Middle frontal gyrus (tissue), 1 donor: ENCODE data around the gene RPL38.
A peak's percentile ranks its signal among the peaks of the same experiment; 100 is the strongest.
"Not testable (repeated sequence)": the region's sequence is repeated elsewhere in the genome, so short reads cannot be mapped to it uniquely, and the experiment has no call there.

Source experiments
- DNase-seq: peaks from one replicate; pipeline ENCODE4 v3.0.0-alpha.2; 2015; ENCODE audit warnings: low spot score; ENCODE audit errors: extremely low spot score

RPL38 gene

DNA sequence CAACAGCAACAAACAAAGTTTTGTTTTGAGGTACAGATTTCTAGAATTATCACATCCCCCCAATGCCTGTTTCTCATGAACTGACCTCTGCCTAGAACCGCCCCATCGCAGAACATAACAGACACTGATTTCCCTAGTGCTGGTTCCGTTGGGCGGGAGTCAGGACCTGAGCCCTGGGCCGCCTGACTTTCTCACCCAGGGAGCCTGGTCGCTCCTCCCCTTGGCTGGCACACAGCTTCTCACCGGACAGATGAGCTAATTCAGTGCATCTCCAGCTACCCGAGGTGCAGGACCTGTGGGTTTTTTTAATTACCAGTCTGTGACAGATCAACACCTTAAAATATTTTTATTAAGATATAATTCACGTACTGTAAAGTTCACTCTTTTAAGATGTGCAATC lies 20.1 kb upstream of the RPL38 start:
- DNase-seq: no peak

DNA sequence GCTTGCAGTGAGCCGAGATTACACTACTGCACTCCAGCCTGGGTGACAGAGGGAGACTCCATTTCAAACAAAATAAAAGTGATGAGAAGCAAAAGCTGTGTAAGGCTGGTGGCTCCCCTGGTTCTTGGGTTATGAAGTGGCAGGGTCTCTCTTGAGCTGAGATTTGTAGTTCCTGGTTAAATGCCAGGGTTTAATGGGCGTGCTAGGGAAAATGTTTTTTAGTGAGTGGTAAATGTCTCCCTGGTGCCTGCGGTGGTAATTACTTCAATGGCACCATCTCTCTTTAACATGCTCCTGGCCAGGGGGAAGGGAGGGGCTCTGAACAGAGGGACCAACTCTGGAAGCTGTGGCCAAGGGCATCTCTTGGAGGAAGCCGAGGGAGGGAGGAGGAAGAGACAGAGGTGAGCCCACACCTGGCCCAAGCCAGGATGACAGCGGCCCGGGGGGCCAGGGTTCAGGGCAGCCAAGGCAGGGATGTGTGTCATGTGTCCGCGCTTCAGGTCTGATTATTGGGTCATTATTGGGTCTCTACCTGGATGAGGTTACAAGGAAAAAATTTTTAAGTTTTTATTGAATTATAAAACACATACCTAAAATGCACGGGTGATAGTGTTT lies 17.8 kb upstream of the RPL38 start:
- DNase-seq: no peak

DNA sequence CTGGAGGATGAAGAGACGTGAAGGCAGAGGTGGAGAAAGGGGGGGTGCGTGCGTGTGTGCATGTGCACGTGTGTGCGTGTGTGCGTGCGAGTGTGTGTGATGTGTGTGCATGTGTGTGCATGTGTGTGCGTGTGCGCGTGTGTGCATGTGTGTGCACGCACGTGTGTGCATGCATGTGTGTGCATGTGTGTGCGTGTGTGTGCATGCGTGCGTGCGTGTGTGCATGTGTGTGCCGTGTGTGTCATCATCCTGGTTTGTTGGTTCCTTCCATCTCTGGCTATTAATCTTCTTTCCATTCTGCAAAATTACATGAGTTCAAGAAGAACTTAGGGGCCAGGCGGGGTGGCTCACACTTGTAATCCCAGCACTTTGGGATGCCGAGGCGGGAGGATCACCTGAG lies 17.0 kb upstream of the RPL38 start:
- no peak for DNase-seq

DNA sequence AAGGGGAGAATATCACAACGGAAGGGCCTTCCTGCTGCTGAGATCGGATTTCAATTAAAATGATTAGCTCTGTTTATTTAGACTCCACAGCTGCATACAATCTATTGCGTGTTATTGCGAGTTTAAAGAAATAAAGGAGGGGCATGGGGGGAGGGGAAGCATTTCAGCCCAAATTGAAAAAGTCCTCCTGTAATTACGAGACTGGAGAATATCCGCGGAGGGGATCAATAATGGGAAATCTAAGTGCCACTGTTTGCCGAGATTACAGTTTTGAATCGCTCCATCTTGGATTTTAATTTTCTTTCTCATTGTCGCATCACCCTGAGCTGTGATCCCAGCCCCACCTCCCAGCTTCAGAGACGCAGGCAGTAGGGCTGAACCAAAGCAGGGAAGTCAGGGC lies 15.7 kb upstream of the RPL38 start:
- DNase-seq: no peak

DNA sequence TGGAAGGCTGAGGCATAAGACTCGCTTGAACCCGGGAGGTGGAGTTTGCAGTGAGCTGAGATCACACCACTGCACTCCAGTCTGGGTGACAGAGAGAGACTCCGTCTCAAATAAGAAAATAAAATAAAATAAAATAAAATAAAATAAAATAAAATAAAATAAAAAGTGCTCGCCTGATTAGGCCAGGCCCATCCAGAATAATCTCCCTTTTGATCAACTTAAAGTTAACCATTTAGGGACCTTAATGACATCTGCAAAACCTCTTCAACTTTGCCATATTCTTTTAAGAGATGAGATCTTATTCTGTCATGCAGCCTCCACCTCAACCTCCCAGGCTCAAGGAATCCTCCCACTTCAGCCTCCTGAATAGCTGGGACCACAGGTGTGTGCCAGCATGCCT lies 14.8 kb upstream of the RPL38 start:
- DNase-seq: not testable (repeated sequence)

DNA sequence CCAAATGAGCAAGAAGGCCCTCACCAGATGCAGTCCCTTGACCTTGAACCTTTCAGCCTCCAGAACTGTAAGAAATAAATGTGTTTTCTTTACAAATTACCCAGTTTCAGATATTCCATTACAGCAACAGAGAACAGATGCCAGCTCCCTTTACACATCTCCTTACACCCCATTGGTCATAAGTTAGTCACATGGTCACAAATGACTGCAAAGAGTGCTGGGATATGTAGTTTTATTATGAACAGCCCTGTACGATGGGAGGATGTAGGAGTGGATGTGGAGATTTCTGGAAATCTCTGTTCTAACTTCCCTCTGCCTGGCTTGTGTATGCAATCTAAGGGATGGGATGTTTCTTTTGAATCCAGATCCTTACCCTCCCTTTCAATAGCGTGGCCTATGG lies 13.3 kb upstream of the RPL38 start:
- peak; percentile 51 for DNase-seq

DNA sequence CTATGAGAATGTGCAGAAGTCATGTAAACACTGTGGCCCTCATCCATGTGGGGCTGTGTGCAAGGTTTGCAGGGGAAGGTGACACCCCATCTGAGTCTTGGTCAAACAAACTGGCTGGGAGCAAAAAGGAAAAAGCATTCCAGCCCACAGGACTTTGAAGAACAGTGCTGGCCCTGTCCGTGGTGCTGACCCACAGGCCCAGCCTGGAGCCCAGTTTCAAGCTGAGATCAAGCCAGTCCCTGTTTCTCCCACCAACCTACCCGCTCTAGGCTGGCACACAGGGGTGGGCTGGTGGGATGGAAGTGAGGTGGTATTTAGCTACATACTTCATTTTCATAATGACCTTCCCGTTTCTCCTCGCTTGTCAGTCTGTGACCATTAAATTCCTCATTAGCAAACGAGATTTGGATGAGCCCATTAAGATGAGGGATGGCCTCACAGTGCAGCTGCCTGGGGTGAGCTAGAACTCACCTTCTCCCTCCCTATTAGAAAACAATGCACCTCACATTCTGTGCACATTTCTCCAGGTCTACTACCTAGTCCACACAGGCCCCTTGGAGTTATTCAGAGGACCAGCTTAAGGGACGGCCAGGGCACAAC lies 12.6 kb upstream of the RPL38 start:
- no peak for DNase-seq

DNA sequence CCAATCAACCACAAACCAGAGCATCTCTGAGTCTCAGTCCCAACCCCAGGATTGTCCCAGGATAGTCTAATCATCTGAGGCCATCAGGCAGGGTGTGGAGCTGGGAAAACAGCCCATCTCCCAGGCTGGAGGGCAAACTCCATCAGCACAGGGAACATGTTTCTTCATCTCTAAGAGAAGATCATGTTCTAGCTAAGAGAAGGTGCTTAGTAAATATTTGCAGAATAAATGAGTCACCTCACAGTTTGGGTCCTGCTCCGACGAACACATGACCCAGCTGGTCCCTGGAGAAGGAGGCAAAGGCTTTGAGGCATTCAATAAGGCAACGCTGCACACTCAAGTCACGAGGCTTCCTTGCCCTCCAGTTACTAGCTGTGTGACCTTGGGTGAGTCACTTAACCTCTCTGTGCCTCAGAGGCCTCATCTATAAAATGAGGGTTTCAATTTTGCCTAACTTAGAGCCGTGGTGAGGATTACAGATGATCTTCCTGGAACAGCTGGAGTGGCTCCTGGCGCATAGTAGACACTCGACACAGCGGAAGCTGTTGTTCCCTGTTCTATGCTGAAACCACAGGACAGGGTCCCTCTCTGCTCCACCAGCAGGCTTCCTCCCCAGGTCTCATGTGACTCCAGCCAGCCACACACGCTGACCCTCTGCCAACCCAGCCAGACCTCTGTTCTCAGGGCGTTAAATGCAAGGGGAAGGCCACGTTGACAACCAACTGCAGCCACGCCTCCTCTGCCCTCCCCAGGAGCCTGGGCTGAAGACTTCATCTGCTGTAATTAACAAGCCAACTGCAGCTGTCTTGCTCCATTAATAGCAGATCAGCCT lies 10.3 kb upstream of the RPL38 start:
- DNase-seq: no peak

DNA sequence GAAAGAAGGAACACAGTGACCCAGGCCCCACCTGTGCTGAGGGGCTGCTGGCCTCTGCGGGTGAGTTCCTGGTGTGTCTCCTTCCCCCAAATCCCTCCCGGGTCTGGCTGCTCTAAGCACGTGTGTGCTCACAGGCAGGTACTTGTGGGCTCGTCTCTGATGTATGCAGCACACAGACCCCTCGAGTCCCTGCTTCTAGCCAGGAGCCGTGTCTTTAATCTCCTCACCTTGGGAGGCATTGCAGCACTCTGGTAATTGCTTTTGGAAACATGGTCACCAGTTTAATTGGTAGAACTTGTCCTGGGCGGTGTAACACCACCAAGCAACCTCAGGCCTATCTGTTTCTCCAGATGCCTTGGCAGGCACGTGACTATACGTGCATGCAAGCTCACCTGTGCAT lies 8.8 kb upstream of the RPL38 start:
- no peak for DNase-seq

DNA sequence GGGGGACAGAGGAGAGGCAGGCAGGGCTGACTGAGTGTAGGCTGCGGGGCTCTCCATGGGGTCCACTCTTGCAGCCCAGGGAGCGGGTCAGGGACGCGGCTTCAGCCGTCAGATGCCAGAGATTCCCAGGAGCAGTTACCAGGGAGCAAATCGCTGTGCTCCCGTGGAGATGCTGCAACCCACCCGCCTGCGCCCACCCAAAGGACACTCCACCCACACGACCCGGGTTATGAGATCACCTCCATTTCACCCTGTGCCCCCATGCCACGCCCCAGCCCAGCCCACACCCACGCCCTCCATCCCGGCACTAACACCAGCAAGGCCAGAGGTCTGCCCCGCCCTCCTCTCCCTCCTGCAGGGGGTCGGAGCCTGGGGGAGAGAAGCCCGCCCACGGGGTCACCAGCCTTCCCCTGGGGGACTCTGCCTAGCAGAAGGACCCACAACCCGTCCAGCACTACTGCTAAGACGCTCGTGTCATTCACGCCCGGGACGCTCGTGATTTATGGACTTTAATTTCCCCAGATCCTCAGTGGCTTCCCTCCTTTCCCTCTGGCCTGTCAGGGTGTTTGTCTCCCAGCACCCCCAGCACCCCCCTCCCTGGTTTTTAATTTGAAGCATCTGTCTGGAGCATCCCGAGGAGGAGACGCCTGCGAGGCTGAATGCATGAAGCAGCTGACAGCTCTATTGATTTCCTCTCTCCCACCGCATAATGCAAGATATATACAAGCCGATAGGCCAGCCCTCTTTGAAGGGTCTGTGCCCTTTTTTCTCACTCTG lies 6.7 kb upstream of the RPL38 start:
- DNase-seq: no peak

DNA sequence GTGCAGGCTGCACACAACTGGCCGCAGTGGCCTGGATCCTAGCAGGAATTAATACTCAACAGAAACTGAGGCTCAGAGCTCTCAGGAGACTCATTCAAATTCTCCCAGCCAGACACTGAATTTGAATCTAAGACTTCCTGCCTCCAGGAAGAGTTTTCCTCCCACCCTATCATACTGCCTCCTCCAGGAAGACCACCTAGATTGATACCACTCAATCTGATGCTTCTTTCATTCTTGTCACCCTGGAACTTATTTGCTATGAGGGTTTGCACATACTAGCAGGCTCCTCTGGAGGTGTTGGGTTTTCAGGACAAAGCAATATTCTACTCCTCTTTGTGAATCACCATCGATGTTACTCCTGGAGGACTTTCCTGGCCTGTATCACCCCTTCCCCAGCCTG lies 5.7 kb upstream of the RPL38 start:
- DNase-seq: no peak

DNA sequence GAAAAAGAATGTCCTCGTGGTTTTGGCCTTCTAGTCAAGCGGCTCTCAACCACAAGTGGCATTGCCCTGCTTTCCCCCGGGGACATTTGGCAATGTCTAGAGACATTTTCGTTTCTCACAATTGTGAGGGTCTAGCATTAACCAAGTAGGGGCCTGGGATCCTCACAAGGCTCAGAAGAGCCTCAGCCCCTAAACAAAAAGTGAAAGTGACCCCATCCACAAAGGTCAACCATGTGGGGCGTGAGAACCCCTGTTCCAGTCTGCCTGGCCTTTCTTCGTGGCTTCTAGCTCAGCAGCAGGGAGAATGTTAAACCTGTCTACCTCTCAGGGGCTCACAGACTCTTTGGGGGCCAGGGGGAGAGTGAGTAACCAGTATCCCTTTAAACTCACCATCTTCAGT lies 4.8 kb upstream of the RPL38 start:
- DNase-seq: no peak

DNA sequence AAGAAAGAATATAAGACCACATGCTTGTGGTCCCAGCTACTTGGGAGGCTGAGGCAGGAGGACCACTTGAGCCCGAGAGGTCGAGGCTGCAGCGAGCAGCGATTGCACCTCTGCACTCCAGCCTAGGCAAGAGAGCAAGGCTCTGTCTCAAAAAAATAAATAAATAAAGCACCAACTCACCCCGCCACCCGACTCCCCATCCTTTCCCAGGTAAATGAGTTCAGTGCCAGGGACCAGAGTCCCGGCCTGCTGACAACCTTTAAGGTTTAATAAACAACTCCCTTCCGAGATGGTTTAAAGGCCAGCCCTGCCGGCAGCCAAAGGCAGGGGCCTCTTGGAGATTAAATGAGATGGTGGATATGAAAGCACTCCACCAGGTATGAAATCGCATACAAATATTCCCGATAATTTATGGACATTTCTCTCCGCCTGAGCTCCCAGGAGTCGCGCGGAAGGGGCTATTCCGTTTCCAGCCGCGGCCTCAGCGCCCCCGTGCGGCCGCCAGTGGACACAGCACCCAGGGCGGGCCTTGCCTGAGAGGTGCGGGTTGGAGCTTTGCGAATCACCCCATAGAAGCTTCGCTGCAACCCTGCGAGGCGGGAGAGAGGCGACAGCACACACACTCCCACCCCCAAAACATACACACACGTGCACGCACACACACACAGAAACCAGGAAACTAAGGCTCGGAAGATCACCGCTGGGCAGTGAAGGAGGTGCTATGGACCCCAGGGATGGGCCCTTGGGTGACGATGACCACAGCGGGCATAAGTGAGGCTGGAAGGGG lies 4.0 kb upstream of the RPL38 start:
- peak; percentile 38 for DNase-seq

DNA sequence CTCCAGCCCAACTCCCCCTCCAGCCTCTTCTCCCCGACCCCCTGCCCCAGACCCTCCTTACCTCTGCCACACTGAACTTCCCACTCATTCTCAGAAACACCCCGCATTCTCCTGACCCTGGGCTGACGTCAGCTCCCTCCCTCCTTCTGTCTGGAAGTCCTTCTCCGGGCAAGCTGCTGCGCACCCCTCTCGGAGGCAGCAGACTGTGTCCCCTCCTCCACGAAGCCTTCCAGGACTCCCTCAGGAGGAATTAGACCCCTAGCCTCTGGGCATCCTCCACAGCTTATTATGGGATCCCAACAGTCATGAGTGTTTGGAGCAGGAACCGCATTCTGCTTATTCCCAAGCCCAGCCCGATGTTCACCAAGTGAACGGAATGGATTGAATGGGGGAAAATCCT lies 3.4 kb upstream of the RPL38 start:
- no peak for DNase-seq

DNA sequence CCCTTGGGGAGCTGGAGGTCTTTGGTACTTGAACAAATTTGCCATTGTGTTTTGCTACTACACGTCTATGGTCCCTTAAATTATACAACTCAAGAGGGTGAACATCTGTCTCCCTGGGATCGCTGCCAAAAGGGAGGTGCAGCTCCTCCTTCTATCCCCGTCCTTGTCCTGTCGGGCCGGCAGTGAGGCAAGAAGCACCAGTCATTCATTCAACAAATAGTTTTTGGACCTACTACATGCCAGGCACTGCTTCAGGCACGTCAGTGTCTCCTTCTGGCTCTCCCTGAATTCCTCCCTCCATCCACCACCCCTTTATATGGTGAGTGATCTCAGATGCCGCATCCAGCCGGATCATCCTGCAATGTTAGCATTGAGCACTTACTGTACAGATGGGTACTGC lies 2.2 kb upstream of the RPL38 start:
- no peak for DNase-seq

DNA sequence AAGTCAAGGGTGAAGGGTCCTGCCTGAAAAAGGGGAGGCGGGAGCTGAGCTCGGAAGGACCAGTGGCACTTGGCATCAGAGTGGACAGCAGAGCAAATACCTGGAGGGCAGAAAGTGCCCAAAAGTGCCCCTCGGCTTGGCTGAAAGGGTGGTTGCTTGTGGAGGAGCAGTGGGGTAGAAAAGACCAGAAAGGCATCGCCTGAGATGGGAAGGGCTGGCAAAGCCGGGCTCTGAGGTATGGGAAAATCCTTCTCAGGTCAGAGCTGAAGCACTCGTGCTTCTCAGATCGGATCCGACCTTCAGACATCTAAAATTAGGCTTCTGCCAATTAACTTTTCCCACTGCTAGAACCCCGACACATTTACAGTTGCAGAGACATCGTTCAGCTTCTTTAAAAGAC lies 1.5 kb upstream of the RPL38 start:
- no peak for DNase-seq

DNA sequence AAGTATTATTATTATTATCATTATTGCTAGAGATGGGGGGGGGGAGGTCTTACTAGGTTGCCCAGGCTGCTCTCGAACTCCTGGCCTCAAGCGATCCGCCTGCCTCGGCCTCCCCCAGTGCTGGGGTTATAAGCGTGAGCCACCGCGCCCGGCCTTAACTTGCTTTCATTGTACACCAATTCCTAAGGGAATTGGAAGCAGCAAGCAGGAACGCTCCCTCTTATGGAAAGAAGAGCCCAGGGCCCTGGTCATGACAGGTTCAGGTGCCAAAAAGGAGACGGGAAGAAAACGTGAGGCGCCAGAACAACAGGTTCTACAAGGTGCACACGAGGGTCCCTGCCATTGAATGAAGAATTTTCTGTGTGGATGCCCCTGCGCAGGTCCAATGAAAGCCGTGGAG lies 540 bp upstream of the RPL38 start:
- no peak for DNase-seq

DNA sequence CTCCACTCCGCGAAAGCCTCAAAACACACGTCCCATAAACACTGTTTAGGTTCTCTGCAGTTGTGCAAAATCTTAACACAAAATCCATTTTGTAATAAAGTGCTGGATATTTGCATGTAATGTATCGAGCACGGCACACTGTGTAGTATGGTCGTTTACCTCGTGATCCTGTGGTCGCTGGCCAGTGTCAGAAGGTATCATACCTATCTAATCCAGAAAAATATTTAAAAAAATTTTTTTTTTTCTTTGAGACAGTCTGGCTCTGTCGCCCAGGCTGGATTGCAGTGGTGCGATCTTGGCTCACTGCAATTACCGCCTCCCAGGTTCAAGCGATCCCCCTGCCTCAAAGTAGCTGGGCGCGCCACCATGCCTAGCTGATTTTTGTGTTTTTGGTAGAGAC lies 996 bp downstream of the RPL38 start:
- no peak for DNase-seq

DNA sequence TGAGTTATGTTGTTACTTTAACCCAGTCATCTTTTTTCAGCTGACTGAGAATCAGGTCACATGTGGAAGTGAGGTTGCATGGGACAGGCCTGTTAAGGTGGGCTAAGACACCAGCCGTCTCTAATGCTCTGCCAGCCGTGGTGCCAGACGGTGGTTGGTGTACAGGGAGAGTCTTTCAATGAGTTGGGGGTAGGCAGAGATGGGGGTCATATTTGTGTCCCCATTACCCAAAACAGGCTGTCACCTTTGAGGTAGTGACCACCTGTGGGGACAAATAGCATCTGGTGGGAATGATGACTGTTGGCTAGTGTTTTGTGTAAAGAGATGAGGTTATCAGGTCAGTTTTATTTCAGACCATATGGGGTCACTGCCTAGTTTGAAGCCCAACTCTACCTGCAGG lies 1.8 kb downstream of the RPL38 start:
- DNase-seq: no peak

DNA sequence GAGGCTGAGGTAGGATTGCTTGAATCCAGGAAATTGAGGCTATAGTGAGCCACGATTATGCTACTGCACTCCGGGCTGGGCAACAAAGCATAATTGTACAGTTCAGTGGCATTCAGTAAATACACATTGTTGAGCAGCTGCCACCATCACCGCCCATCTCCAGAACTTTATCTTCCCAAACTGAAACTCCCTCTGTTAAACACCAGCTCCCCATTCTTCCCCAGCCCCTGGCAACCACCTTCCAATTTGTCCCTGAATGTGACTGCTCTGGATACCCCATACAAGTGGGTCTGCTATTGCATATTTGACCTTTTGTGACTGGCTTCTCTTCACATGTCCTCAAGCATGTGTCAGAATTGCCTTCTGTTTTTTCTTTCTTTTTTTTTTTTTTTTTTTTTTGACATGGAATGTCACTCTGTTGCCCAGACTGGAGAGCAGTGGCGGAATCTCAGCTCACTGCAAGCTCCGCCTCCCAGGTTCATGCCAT lies 2.9 kb downstream of the RPL38 start:
- DNase-seq: no peak
